ENCODE measurements around the gene PALB2. TPM values are rescaled to one million over a fixed set of nuclear protein-coding genes. Genes with fewer than 3 reads are reported as not detected.

PALB2 gene
- total RNA-seq, 4 donors from 2014 or later, result 8.3 to 16.5 (median 11.2) TPM

GRCh38 chr16:23668225-23668624 lies 27.1 kb upstream of the PALB2 start:
- TF ChIP-seq CTCF (IDR thresholded peaks at IDR 0.05; ENCODE audit: low read depth), result no peak

GRCh38 chr16:23667355-23667659 lies 26.2 kb upstream of the PALB2 start:
- TF ChIP-seq CTCF (IDR thresholded peaks at IDR 0.05; ENCODE audit: low read depth), result no peak

GRCh38 chr16:23666571-23667354 lies 25.7 kb upstream of the PALB2 start:
- no peak for TF ChIP-seq CTCF (IDR thresholded peaks at IDR 0.05; ENCODE audit: low read depth)

- TF ChIP-seq CTCF (IDR thresholded peaks at IDR 0.05; ENCODE audit: low read depth), result no peak
Observed at GRCh38 chr16:23663918-23664317, 22.8 kb upstream of the PALB2 start.

GRCh38 chr16:23651943-23652468 lies 10.9 kb upstream of the PALB2 start:
- TF ChIP-seq CTCF (IDR thresholded peaks at IDR 0.05; ENCODE audit: low read depth), result no peak

- no peak for TF ChIP-seq CTCF (IDR thresholded peaks at IDR 0.05; ENCODE audit: low read depth)
Observed at GRCh38 chr16:23650674-23651416, 9.7 kb upstream of the PALB2 start.

GRCh38 chr16:23642246-23642774 lies 1.2 kb upstream of the PALB2 start:
- no peak for TF ChIP-seq CTCF (IDR thresholded peaks at IDR 0.05; ENCODE audit: low read depth)

All from subcutaneous adipose tissue (tissue), 4 donors.